WERI-Rb-1 (cell line): Measurements from ENCODE around the gene GYG2.

Source experiments
- DNase-seq: peaks from one replicate; pipeline ENCODE4 v3.0.0-alpha.2; 2020
- H3K27ac ChIP-seq: fragments of 250-450 bp; sonication (Bioruptor Pico); 2 replicates; pipeline ENCODE4 v1.5.1; 2020; ENCODE audit warnings: mild to moderate bottlenecking, moderate library complexity
- H3K27me3 ChIP-seq: fragments of 250-450 bp; sonication (Bioruptor Pico); 2 replicates; pipeline ENCODE4 v1.5.1; 2021; ENCODE audit warnings: mild to moderate bottlenecking, low read depth, moderate library complexity; ENCODE audit not compliant: insufficient read depth, severe bottlenecking
- H3K36me3 ChIP-seq: fragments of 250-450 bp; sonication (Bioruptor Pico); 2 replicates; pipeline ENCODE4 v1.5.1; 2020; ENCODE audit warnings: mild to moderate bottlenecking, moderate library complexity
- H3K4me3 ChIP-seq: 2 replicates; pipeline ENCODE4 v1.5.1; 2011; ENCODE audit warnings: low read depth, mild to moderate bottlenecking, control low read depth, low read length
- H3K9me3 ChIP-seq: fragments of 250-450 bp; sonication (Bioruptor Pico); 2 replicates; pipeline ENCODE4 v1.5.1; 2021; ENCODE audit warnings: mild to moderate bottlenecking, moderate library complexity; ENCODE audit not compliant: severe bottlenecking
- TF ChIP-seq, protein P1 (sequence below): IDR thresholded peaks from 2 replicates; pipeline ENCODE4 v1.5.1; 2011; ENCODE audit warnings: low read depth, mild to moderate bottlenecking, control low read depth, inconsistent platforms, low read length

The GYG2 gene

DNA sequence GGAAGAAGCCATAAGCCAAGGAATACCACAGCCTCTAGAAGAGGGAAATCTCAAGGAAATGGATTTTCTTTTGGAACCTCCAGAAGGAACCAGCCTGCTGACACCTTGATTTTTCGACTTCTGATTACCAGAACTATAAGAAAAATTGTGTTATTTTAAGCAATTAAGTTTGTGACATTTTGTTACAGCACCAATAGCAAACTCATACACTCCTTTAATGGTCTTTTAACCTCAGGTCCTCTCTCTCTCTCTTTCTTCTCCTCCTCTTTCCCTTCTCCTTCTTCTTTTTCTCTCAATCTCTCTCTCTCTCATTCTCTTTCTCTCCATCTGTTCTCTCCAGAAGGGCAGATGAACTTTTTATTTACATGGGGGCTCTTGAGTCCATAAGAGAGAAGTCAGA is 74.1 kb downstream of the GYG2 start:
- DNase-seq: no peak
- H3K36me3 ChIP-seq: no peaks in the 10 kb centered on the region; the same call in 1 of the 2 replicates
- TF ChIP-seq, protein P1, sequence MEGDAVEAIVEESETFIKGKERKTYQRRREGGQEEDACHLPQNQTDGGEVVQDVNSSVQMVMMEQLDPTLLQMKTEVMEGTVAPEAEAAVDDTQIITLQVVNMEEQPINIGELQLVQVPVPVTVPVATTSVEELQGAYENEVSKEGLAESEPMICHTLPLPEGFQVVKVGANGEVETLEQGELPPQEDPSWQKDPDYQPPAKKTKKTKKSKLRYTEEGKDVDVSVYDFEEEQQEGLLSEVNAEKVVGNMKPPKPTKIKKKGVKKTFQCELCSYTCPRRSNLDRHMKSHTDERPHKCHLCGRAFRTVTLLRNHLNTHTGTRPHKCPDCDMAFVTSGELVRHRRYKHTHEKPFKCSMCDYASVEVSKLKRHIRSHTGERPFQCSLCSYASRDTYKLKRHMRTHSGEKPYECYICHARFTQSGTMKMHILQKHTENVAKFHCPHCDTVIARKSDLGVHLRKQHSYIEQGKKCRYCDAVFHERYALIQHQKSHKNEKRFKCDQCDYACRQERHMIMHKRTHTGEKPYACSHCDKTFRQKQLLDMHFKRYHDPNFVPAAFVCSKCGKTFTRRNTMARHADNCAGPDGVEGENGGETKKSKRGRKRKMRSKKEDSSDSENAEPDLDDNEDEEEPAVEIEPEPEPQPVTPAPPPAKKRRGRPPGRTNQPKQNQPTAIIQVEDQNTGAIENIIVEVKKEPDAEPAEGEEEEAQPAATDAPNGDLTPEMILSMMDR: no peak
- no peaks in the 10 kb centered on the region for H3K27me3 ChIP-seq
- H3K4me3 ChIP-seq: no peak overlapping the region
- H3K9me3 ChIP-seq: peaks cover 13% of the 10 kb centered on the region
- no peak overlapping the region for H3K27ac ChIP-seq

DNA sequence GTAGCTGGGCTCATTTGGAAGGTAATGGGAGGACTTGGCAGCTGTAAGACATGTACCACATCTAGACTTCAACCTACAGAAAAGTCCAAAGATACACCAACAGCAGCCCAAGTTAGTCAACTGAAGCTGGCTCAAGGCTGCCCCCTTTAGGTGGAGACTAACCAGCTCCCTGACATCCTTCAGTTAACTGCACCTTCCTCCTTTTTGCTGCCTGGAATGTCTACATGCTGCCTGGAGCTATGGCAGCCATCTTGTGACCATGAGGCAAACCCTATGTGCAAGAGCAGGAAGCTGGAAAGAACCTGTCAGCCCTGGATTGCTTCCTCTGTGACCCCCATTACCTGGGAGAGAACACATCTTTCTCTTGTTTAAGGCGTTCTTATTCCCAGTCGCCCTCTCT is 74.6 kb downstream of the GYG2 start:
- H3K27me3 ChIP-seq: no peaks in the 10 kb centered on the region
- TF ChIP-seq, protein P1: 0 out of 2 replicates have a peak, but pooled peaks have one; percentile 19
- no peak for DNase-seq
- H3K4me3 ChIP-seq: no peak overlapping the region
- no peak overlapping the region for H3K27ac ChIP-seq
- H3K9me3 ChIP-seq: peaks cover 13% of the 10 kb centered on the region
- H3K36me3 ChIP-seq: no peaks in the 10 kb centered on the region; the same call in 1 of the 2 replicates

DNA sequence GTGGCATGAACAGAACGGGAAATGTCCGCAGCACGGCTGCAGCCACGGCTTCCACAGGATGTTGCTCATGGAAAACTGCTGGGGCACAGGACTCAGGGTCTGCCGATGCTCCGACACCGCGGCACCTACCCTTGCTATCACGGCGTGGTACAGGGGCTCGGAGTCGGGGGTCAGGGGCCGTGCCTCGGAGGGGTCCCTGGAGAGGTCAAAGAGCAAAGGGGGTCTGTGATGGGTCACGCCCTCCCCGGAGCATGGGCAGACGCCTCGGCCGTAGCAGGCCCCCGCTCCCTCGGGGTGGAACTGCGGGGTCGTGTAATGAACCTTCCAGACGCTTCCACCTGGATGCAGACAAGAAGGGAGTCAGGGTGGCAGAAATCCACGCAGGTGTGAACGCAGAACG is 78.6 kb downstream of the GYG2 start:
- H3K36me3 ChIP-seq: no peaks in the 10 kb centered on the region; the same call in 1 of the 2 replicates
- no peak overlapping the region for H3K4me3 ChIP-seq
- H3K27me3 ChIP-seq: no peaks in the 10 kb centered on the region
- no peak for DNase-seq
- H3K27ac ChIP-seq: no peak overlapping the region
- TF ChIP-seq, protein P1: no peak
- H3K9me3 ChIP-seq: peaks cover 13% of the 10 kb centered on the region

DNA sequence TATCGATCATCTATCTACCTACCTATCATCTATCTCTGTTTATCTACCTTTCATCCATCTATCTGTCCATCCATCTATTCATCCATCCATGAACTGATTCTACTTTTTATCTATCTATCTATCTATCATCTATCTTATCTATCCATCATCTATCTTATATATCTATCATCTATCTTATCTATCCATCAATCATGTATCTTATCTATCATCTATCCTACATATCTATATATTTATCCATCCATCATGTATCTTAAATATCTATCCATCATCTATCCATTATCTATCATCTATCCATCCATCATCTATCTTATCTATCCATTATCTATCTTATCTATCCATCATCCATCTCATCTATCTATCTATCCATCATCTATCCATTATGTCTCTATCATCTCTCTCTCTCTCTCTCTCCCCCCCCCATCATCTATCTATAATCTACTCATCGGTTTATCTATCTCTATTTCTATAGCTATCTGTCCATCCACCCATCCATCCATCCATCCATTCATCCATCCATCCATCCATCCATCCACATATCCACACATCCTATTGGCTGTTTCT is 79.5 kb downstream of the GYG2 start:
- TF ChIP-seq, protein P1: no peak
- no peaks in the 10 kb centered on the region; the same call in 1 of the 2 replicates for H3K36me3 ChIP-seq
- no peak overlapping the region for H3K4me3 ChIP-seq
- DNase-seq: no peak
- no peak overlapping the region for H3K27ac ChIP-seq
- no peaks in the 10 kb centered on the region for H3K27me3 ChIP-seq
- peaks cover 9% of the 10 kb centered on the region for H3K9me3 ChIP-seq

DNA sequence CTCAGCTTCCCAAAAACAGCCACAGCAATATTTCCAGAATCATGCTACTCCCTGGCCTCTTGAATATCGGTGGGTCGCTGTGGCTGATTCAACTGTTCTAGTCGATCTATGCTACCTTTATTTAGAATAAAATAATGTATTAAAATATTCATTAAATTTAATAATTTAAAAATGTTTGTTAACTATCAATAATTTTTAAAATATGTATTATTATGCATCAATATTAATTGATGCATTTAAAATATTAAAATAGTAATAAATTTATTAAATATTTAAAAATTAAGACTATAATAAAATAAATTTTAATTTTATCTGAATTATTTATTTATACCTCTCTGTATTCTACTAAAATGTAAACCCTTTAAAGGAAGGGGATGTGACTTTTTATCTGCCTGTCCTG is 81.4 kb downstream of the GYG2 start:
- TF ChIP-seq, protein P1: no peak
- Histone ChIP-seq H3K27me3 (no peaks in the 10 kb centered on the region), H3K4me3 (no peak overlapping the region), H3K36me3 (no peaks in the 10 kb centered on the region), H3K9me3 (no peaks in the 10 kb centered on the region), H3K27ac (no peak overlapping the region)
- DNase-seq: no peak

DNA sequence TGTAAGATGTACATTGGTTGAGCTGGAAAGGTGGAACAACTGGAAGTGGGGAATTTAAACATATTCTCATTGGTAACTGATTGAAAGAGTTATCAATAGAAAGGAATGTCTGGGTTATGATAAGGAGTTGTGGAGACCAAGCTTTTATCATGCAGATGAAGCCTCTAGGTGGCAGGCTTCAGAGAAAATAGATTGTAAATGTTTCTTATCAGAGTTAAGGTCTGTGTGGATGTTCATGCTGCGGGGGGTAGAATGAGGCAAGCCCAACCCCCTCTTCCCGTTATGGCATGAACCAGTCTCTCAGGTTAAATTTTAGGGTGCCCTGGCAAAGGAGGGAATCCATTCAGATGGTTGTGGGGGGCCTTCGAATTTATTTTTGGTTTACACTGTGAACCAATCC is 84.4 kb downstream of the GYG2 start:
- Histone ChIP-seq H3K27me3 (no peaks in the 10 kb centered on the region), H3K4me3 (no peak overlapping the region), H3K27ac (no peak overlapping the region), H3K9me3 (no peaks in the 10 kb centered on the region), H3K36me3 (no peaks in the 10 kb centered on the region)
- no peak for DNase-seq
- TF ChIP-seq, protein P1: peak; percentile 10; the same call in 1 of the 2 replicates
